GM12878 (cell line): Measurements from ENCODE around the gene TAPBPL. TPM values are rescaled to one million over a fixed set of nuclear protein-coding genes. Genes with fewer than 3 reads are reported as not detected.
A peak's percentile ranks its signal among the peaks of the same experiment; 100 is the strongest.

Source experiments
- BCLAF1 ChIP-seq: fragments of 450-650 bp; IDR thresholded peaks from 2 replicates; pipeline ENCODE4 v1.6.1; 2017; ENCODE audit warnings: antibody characterized with exemption, mild to moderate bottlenecking, moderate library complexity
- BMI1 ChIP-seq: fragments of 450-650 bp; IDR thresholded peaks from 2 replicates; pipeline ENCODE4 v1.6.1; 2016; ENCODE audit warnings: mild to moderate bottlenecking, moderate library complexity, borderline replicate concordance
- CREB1 ChIP-seq: IDR thresholded peaks from 2 replicates; pipeline ENCODE4 v1.6.1; 2012; ENCODE audit warnings: low read depth, mild to moderate bottlenecking, inconsistent platforms
- CTCF ChIP-seq, 3 experiments: IDR thresholded peaks in 2 of 3; conservative IDR thresholded peaks in 1 of 3; 2 replicates each; pipeline ENCODE4 v1.5.1; 2011; ENCODE audit warnings: low read depth in 3 of 3, low read length in 3 of 3, mild to moderate bottlenecking in 3 of 3, control low read depth in 2 of 3, moderate library complexity in 2 of 3, inconsistent platforms in 1 of 3, mixed read lengths in 1 of 3; ENCODE audit not compliant: control insufficient read depth in 2 of 3, insufficient read depth in 1 of 3; ENCODE audit errors: extremely low read depth in 1 of 3
- CUX1 ChIP-seq: IDR thresholded peaks from 2 replicates; pipeline ENCODE4 v1.6.1; 2012; ENCODE audit warnings: improper control_type of control experiment, low read depth, low read length; ENCODE audit not compliant: insufficient replicate concordance
- DPF2 ChIP-seq: fragments of 450-650 bp; IDR thresholded peaks from 2 replicates; pipeline ENCODE4 v1.6.1; 2017; ENCODE audit warnings: mild to moderate bottlenecking
- EED ChIP-seq: sonication (generic); IDR thresholded peaks from 2 replicates; pipeline ENCODE4 v1.6.1; 2016; ENCODE audit warnings: antibody characterized with exemption, low read depth
- ETV6 ChIP-seq, 2 experiments: fragments of 450-650 bp in 1 of 2; IDR thresholded peaks in 1 of 2; conservative IDR thresholded peaks in 1 of 2; 2 replicates each; pipeline ENCODE4 v1.6.1; 2014; ENCODE audit warnings: antibody characterized with exemption in 1 of 2, borderline replicate concordance in 1 of 2, low read depth in 1 of 2, mild to moderate bottlenecking in 1 of 2, moderate library complexity in 1 of 2
- HDAC2 ChIP-seq: fragments of 200-600 bp; sonication (generic); IDR thresholded peaks from 2 replicates; pipeline ENCODE4 v1.6.1; 2017
- NKRF ChIP-seq: fragments of 450-650 bp; conservative IDR thresholded peaks from 2 replicates; pipeline ENCODE4 v1.6.1; 2017; ENCODE audit warnings: mild to moderate bottlenecking, moderate library complexity
- POLR2AphosphoS5 ChIP-seq: IDR thresholded peaks from 2 replicates; pipeline ENCODE4 v1.6.1; 2011; ENCODE audit warnings: mild to moderate bottlenecking, low read length, inconsistent platforms
- RBBP5 ChIP-seq: fragments of 200-600 bp; sonication (generic); conservative IDR thresholded peaks from 2 replicates; pipeline ENCODE4 v1.6.1; 2016
- SRF ChIP-seq, 2 experiments: IDR thresholded peaks; 2 replicates each; pipeline ENCODE4 v1.6.1; 2011; ENCODE audit warnings: low read depth in 2 of 2, low read length in 2 of 2, mild to moderate bottlenecking in 1 of 2, moderate library complexity in 1 of 2
- ZNF274 ChIP-seq: IDR thresholded peaks from one replicate; pipeline ENCODE4 v1.8.0; 2011; ENCODE audit not compliant: insufficient read length, insufficient read depth
- ZNF384 ChIP-seq: IDR thresholded peaks from 2 replicates; pipeline ENCODE4 v1.6.1; 2012; ENCODE audit warnings: low read depth, mild to moderate bottlenecking, low read length, improper control_type of control experiment, borderline replicate concordance
- polyA plus RNA-seq, 11 experiments: library from polyadenylated mRNA; depleted of rRNA in 4 of 11; unstranded in 6 of 11; stranded (reverse) in 5 of 11; fragments of >200 nt; fragmentation: Nextera tagmentation in 4 of 11; fragmentation: Illumina TruSeq in 1 of 11; extraction: Ambion mirVana in 4 of 11; extraction: Trizol in 1 of 11; gene quantifications; 1 replicate in 1 of 11; 2 replicates in 10 of 11; pipeline versions ENCODE4 v1.2.1 to v1.2.3, GENCODE V29; 2011 to 2016; ENCODE audit warnings: inconsistent platforms in 2 of 11, missing spikeins in 2 of 11, low read depth in 1 of 11
- total RNA-seq, 4 experiments: library from RNA; depleted of rRNA in 3 of 4; stranded (reverse); fragments of >200 nt in 3 of 4; fragmentation: Illumina TruSeq in 1 of 4; extraction: Trizol in 1 of 4; gene quantifications; 2 replicates each; pipeline versions ENCODE4 v1.2.1 to v1.2.3, GENCODE V29; 2013 to 2021

The TAPBPL gene
- total and polyA plus RNA-seq, 10 of the 15 experiments (the other 5 are each of a cell fraction or from before 2014, with no cell fraction given), result 12.4 to 45.0 (median 29.9) TPM

GRCh38 chr12:6423267-6424007, 28.4 kb upstream of the TAPBPL start (continued):
- 0 out of 4 replicates have a peak, but pooled peaks of 1 of the 2 experiments have one; percentile 37 for TF ChIP-seq ETV6 (conservative IDR thresholded peaks at IDR 0.05 in 1 of 2, IDR thresholded peaks at IDR 0.05 in 1 of 2; ENCODE audit: borderline replicate concordance in 1 of 2, low read depth in 1 of 2)
- TF ChIP-seq CREB1, result 0 out of 2 replicates have a peak, but pooled peaks have one; percentile 17
- no peak for TF ChIP-seq BCLAF1
- TF ChIP-seq EED, result peak; percentile 84
- 0 out of 2 replicates have a peak, but pooled peaks have one; percentile 41 for TF ChIP-seq DPF2
- TF ChIP-seq NKRF, result no peak
- TF ChIP-seq ZNF274, result no peak
- no peak for TF ChIP-seq ZNF384
- no peak for TF ChIP-seq CUX1
- TF ChIP-seq RBBP5, result no peak
- peak; percentile 80 to 95 (median 87); a peak in 5 of 6 replicates for TF ChIP-seq CTCF (IDR thresholded peaks at IDR 0.05 in 2 of 3, conservative IDR thresholded peaks at IDR 0.05 in 1 of 3; ENCODE audit: control insufficient read depth in 2 of 3, extremely low read depth in 1 of 3, insufficient read depth in 1 of 3, low read depth in 3 of 3, low read length in 3 of 3)
- no peak for TF ChIP-seq HDAC2
- no peak for TF ChIP-seq BMI1
- TF ChIP-seq POLR2AphosphoS5, result no peak
- no peak for TF ChIP-seq SRF (IDR thresholded peaks at IDR 0.05; ENCODE audit: low read depth in 2 of 2, low read length in 2 of 2)
